CD14-positive monocyte (primary cell): ENCODE data around the gene CHAF1A. TPM values are rescaled to one million over a fixed set of nuclear protein-coding genes. Genes with fewer than 3 reads are reported as not detected.
A peak's percentile ranks its signal among the peaks of the same experiment; 100 is the strongest.

Experiments used
- DNase-seq, 3 donors: peaks; one replicate each; pipeline ENCODE4 v3.0.0-alpha.2; 2011 to 2022
- H2AFZ ChIP-seq: 2 replicates; pipeline ENCODE4 v1.6.0; 2012; ENCODE audit warnings: mild to moderate bottlenecking, low read depth, low read length, inconsistent platforms; ENCODE audit not compliant: insufficient read depth, poor library complexity, severe bottlenecking
- H3K27ac ChIP-seq, 2 donors: 1 replicate in 1 of 2; 2 replicates in 1 of 2; pipeline ENCODE4 v1.5.1; 2012 to 2013; ENCODE audit warnings: low read length in 2 of 2, control low read depth in 1 of 2, inconsistent platforms in 1 of 2, low read depth in 1 of 2, mild to moderate bottlenecking in 1 of 2
- H3K27me3 ChIP-seq, 2 donors: one replicate each; pipeline versions ENCODE4 v1.6.0 to v1.6.1; 2011 to 2013; ENCODE audit warnings: low read length in 2 of 2; ENCODE audit not compliant: control insufficient read depth in 2 of 2, insufficient read depth in 2 of 2
- H3K36me3 ChIP-seq, 2 donors: replicated peaks in 1 of 2; 1 replicate in 1 of 2; 2 replicates in 1 of 2; pipeline versions ENCODE4 v1.5.1 to v1.6.1; 2012 to 2013; ENCODE audit warnings: low read length in 2 of 2, control low read depth in 1 of 2, inconsistent platforms in 1 of 2, mild to moderate bottlenecking in 1 of 2; ENCODE audit not compliant: insufficient read depth in 2 of 2, control insufficient read depth in 1 of 2
- H3K4me1 ChIP-seq, 2 donors: 1 replicate in 1 of 2; 2 replicates in 1 of 2; pipeline versions ENCODE4 v1.5.1 to v1.6.1; 2012 to 2013; ENCODE audit warnings: low read length in 2 of 2, control low read depth in 1 of 2, inconsistent platforms in 1 of 2, mild to moderate bottlenecking in 1 of 2, moderate library complexity in 1 of 2; ENCODE audit not compliant: insufficient read depth in 2 of 2, control insufficient read depth in 1 of 2
- H3K4me2 ChIP-seq: replicated peaks from 2 replicates; pipeline ENCODE3; 2012; ENCODE audit warnings: low read length, moderate library complexity, mild to moderate bottlenecking; ENCODE audit not compliant: poor library complexity, severe bottlenecking; ENCODE audit errors: extremely low read depth
- H3K4me3 ChIP-seq, 3 experiments: fragments of 200-600 bp in 1 of 3; sonication (generic) in 1 of 3; replicated peaks in 1 of 3; 1 replicate in 2 of 3; 2 replicates in 1 of 3; pipeline ENCODE4 v1.5.1; 2011 to 2013; ENCODE audit warnings: low read length in 3 of 3, mild to moderate bottlenecking in 3 of 3, control low read depth in 2 of 3, low read depth in 2 of 3, inconsistent platforms in 1 of 3, moderate library complexity in 1 of 3
- H3K79me2 ChIP-seq: 2 replicates; pipeline ENCODE4 v1.6.0; 2012; ENCODE audit warnings: mild to moderate bottlenecking, control low read depth, inconsistent platforms, low read length, moderate library complexity; ENCODE audit not compliant: insufficient read depth
- H3K9ac ChIP-seq: 2 replicates; pipeline ENCODE4 v1.6.0; 2017; ENCODE audit warnings: low read length, mild to moderate bottlenecking; ENCODE audit not compliant: insufficient read depth, poor library complexity, severe bottlenecking
- H3K9me3 ChIP-seq, 2 donors: replicated peaks in 1 of 2; 1 replicate in 1 of 2; 2 replicates in 1 of 2; pipeline versions ENCODE4 v1.5.1 to v1.6.1; 2012 to 2013; ENCODE audit warnings: low read length in 2 of 2, control low read depth in 1 of 2; ENCODE audit not compliant: control insufficient read depth in 1 of 2, insufficient read depth in 1 of 2
- H4K20me1 ChIP-seq: 2 replicates; pipeline ENCODE4 v1.6.0; 2012; ENCODE audit warnings: mild to moderate bottlenecking, low read length, control low read depth, moderate library complexity; ENCODE audit not compliant: insufficient read depth
- H3K27ac Mint-ChIP-seq, 7 donors: one replicate each; pipeline ENCODE4 v1.8.0; 2020; ENCODE audit warnings: mild to moderate bottlenecking in 7 of 7, mixed read lengths in 7 of 7, moderate library complexity in 6 of 7, inconsistent platforms in 2 of 7
- H3K27me3 Mint-ChIP-seq, 3 donors: one replicate each; pipeline ENCODE4 v1.8.0; 2021 to 2022; ENCODE audit warnings: low read depth in 3 of 3, mild to moderate bottlenecking in 3 of 3, mixed read lengths in 3 of 3, moderate library complexity in 3 of 3, inconsistent platforms in 1 of 3
- H3K36me3 Mint-ChIP-seq, 2 donors: one replicate each; pipeline ENCODE4 v1.8.0; 2020; ENCODE audit warnings: mixed read lengths in 2 of 2, inconsistent platforms in 1 of 2, mild to moderate bottlenecking in 1 of 2
- H3K4me1 Mint-ChIP-seq: one replicate; pipeline ENCODE4 v1.8.0; 2020; ENCODE audit warnings: mild to moderate bottlenecking, mixed read lengths
- H3K4me3 Mint-ChIP-seq, 2 donors: one replicate each; pipeline ENCODE4 v1.8.0; 2020; ENCODE audit warnings: mild to moderate bottlenecking in 2 of 2, mixed read lengths in 2 of 2, moderate library complexity in 1 of 2
- H3K9me3 Mint-ChIP-seq, 7 donors: one replicate each; pipeline ENCODE4 v1.8.0; 2020 to 2022; ENCODE audit warnings: mixed read lengths in 7 of 7, mild to moderate bottlenecking in 6 of 7, moderate library complexity in 6 of 7, inconsistent platforms in 2 of 7
- WGBS: methylation state at CpG from one replicate; pipeline ENCODE4 v1.1.5; 2013; ENCODE audit warnings: missing lambda C conversion rate; ENCODE audit not compliant: insufficient coverage; 5-methylcytosine and 5-hydroxymethylcytosine counted together
- intact Hi-C, 2 donors: fragments of 100-400 bp; cut with micrococcal nuclease; formaldehyde crosslinking; loops; one replicate each; pipeline versions ENCODE4 v1.15.0 to v1.15.1; 2023
- polyA plus RNA-seq, 3 donors: library from polyadenylated mRNA; depleted of rRNA in 1 of 3; unstranded in 2 of 3; stranded (reverse) in 1 of 3; fragments of 300-500 nt in 2 of 3; fragments of >200 nt in 1 of 3; fragmentation: Illumina TruSeq in 2 of 3; gene quantifications; 1 replicate in 2 of 3; 2 replicates in 1 of 3; pipeline ENCODE4 v1.2.3, GENCODE V29; 2012 to 2021
- TF ChIP-seq, protein P1 (sequence below): fragments of 200-600 bp; IDR thresholded peaks from one replicate; pipeline ENCODE4 v1.8.0; 2022; ENCODE audit warnings: antibody characterized with exemption, mild to moderate bottlenecking

CHAF1A gene
- polyA plus RNA-seq, 3 donors, result 4.4 to 26.4 (median 5.4) TPM

DNA sequence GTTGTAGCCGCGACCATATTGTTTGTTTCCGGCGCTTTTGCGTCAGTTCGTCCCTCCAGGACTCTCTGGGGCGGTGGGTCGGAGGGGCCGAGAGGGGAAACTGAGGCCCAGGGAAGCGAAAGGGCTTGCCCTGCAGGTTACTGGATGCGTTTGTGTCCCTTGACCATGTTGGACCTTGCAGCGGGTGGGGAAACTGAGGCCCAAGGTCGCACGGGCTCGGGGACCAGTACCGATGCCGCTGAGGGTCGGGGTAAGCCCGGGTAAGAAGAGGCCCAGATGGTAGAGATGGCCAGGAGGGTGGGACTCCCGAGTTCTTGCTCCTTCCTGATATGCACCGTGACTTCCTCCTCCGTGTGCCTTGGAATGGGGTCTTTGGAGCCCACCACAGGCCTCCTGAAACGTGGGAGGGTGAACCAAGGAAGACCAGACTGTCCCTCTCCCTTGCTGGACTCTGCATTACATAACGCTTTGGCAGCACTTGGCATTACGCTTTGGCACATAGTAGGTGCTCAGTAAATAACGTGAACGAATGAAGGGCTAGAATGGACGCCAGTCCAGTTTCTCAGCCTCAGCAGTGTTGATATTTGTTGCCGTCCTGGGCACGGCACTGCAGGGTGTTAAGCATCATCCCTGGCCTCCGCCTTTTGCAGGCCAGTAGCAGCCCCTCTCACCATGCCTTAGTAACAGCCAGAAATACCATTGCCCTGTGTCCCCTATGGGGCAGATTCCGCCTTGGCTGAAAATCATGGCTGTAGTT lies 743 bp downstream of the CHAF1A start:
- peak overlapping the region; percentile 99 for H3K4me2 ChIP-seq
- H3K79me2 ChIP-seq, result peaks cover 77% of the 10 kb centered on the region
- intact Hi-C loops, result loop anchor here (2.0 to 5.0 kb wide), 3 partner anchors 28 to 54 kb away; partner anchors contain the start of gene UBXN6 (in 2 of the 2)
- peaks cover 37 to 44% of the 10 kb centered on the region in 2 donors for H3K4me1 ChIP-seq
- no peak for DNase-seq
- peak overlapping the region; percentile 27 to 90 for H3K27ac ChIP-seq
- Mint-ChIP-seq H3K9me3 (no peaks in the 10 kb centered on the region), H3K27ac (peak overlapping the region; percentile 62 to 93 (median 88)), H3K4me3 (peak overlapping the region; percentile 79 to 84), H3K4me1 (peaks cover 40% of the 10 kb centered on the region), H3K36me3 (peaks cover 4 to 28% of the 10 kb centered on the region in 2 donors), H3K27me3 (peaks cover 0 to 3% (median 0%) of the 10 kb centered on the region in 3 donors)
- peak overlapping the region; percentile 63 to 89 (median 80) for H3K4me3 ChIP-seq
- H2AFZ ChIP-seq, result peak overlapping the region; percentile 85
- TF ChIP-seq, protein P1, sequence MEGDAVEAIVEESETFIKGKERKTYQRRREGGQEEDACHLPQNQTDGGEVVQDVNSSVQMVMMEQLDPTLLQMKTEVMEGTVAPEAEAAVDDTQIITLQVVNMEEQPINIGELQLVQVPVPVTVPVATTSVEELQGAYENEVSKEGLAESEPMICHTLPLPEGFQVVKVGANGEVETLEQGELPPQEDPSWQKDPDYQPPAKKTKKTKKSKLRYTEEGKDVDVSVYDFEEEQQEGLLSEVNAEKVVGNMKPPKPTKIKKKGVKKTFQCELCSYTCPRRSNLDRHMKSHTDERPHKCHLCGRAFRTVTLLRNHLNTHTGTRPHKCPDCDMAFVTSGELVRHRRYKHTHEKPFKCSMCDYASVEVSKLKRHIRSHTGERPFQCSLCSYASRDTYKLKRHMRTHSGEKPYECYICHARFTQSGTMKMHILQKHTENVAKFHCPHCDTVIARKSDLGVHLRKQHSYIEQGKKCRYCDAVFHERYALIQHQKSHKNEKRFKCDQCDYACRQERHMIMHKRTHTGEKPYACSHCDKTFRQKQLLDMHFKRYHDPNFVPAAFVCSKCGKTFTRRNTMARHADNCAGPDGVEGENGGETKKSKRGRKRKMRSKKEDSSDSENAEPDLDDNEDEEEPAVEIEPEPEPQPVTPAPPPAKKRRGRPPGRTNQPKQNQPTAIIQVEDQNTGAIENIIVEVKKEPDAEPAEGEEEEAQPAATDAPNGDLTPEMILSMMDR, result no peak
- H3K27me3 ChIP-seq, result no peaks in the 10 kb centered on the region
- H3K36me3 ChIP-seq, result peaks cover 0 to 6% of the 10 kb centered on the region in 2 donors
- 11% methylated on average over 31 of the region's 32 CpGs for WGBS
- peak overlapping the region; percentile 93 for H3K9ac ChIP-seq
- H3K9me3 ChIP-seq, result no peaks in the 10 kb centered on the region
- peaks cover 16% of the 10 kb centered on the region for H4K20me1 ChIP-seq

- Mint-ChIP-seq H3K27ac (no peak overlapping the region), H3K9me3 (no peaks in the 10 kb centered on the region), H3K4me1 (peaks cover 25% of the 10 kb centered on the region), H3K27me3 (peaks cover 0 to 5% (median 0%) of the 10 kb centered on the region in 3 donors), H3K36me3 (peaks cover 16 to 47% of the 10 kb centered on the region in 2 donors), H3K4me3 (no peak overlapping the region)
- 100% methylated on average over 3 of the region's 8 CpGs for WGBS
- no peak overlapping the region for H2AFZ ChIP-seq
- H3K36me3 ChIP-seq, result peaks cover 15 to 27% of the 10 kb centered on the region in 2 donors
- peaks cover 20 to 23% of the 10 kb centered on the region in 2 donors for H3K4me1 ChIP-seq
- no peak for DNase-seq
- no peak overlapping the region for H3K27ac ChIP-seq
- TF ChIP-seq, protein P1, result no peak
- no peak overlapping the region for H3K4me2 ChIP-seq
- H3K79me2 ChIP-seq, result peaks cover 83% of the 10 kb centered on the region
- no peaks in the 10 kb centered on the region for H4K20me1 ChIP-seq
- H3K9ac ChIP-seq, result no peak overlapping the region
- H3K27me3 ChIP-seq, result no peaks in the 10 kb centered on the region
- no peak overlapping the region for H3K4me3 ChIP-seq
- H3K9me3 ChIP-seq, result no peaks in the 10 kb centered on the region
- intact Hi-C loops, result no loop called here
Observed at GRCh38 chr19:4405977-4406376, 3.5 kb downstream of the CHAF1A start.
